Tibial nerve (tissue), 4 donors: ENCODE measurements around the gene DDX1.

Experiments
- EP300 ChIP-seq, 2 donors: sonication (generic); formaldehyde crosslinking; IDR thresholded peaks; one replicate each; pipeline ENCODE4 v1.6.1; 2017; ENCODE audit warnings: antibody characterized with exemption in 2 of 2, mild to moderate bottlenecking in 1 of 2
- POLR2A ChIP-seq, 2 donors: fragments of 450-650 bp; IDR thresholded peaks; one replicate each; pipeline ENCODE4 v1.6.1; 2017; ENCODE audit warnings: antibody characterized with exemption in 2 of 2, mild to moderate bottlenecking in 2 of 2, moderate library complexity in 2 of 2
- TF ChIP-seq, protein P1 (sequence below), 5 experiments: fragments of 200-600 bp in 3 of 5; fragments of 450-650 bp in 2 of 5; sonication (generic) in 3 of 5; IDR thresholded peaks; one replicate each; pipeline ENCODE4 v1.5.1; 2016 to 2019; ENCODE audit warnings: antibody characterized with exemption in 5 of 5, mild to moderate bottlenecking in 3 of 5, moderate library complexity in 2 of 5

DNA sequence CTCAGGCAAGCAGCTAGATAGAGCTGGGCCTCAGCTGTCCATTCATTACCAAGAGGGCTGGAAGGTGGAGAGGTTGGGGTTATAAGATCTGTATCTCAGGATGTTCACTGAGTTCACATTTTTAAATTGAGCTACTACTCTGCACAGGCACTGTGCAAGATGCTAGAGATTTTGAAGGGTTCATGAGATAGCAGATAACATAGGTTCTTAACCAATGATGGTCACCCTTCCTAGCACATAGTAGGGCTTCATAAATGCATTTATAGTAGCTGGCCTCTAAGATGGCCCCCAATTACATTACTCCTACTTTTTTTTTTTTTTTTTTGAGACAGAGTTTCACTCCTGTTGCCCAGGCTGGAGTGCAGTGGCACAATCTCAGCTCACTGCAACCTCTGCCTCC lies 79.7 kb downstream of the DDX1 start:
- TF ChIP-seq, protein P1, sequence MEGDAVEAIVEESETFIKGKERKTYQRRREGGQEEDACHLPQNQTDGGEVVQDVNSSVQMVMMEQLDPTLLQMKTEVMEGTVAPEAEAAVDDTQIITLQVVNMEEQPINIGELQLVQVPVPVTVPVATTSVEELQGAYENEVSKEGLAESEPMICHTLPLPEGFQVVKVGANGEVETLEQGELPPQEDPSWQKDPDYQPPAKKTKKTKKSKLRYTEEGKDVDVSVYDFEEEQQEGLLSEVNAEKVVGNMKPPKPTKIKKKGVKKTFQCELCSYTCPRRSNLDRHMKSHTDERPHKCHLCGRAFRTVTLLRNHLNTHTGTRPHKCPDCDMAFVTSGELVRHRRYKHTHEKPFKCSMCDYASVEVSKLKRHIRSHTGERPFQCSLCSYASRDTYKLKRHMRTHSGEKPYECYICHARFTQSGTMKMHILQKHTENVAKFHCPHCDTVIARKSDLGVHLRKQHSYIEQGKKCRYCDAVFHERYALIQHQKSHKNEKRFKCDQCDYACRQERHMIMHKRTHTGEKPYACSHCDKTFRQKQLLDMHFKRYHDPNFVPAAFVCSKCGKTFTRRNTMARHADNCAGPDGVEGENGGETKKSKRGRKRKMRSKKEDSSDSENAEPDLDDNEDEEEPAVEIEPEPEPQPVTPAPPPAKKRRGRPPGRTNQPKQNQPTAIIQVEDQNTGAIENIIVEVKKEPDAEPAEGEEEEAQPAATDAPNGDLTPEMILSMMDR (IDR thresholded peaks at IDR 0.05) = no peak
- TF ChIP-seq POLR2A (IDR thresholded peaks at IDR 0.05) (no peak), EP300 (IDR thresholded peaks at IDR 0.05) (no peak)
